RPMI7951 (cell line): ENCODE results near the gene PLCH1. TPM values are rescaled to one million over a fixed set of nuclear protein-coding genes. Genes with fewer than 3 reads are reported as not detected.

Experiments
- DNase-seq: peaks from one replicate; pipeline ENCODE4 v3.0.0-alpha.2; 2012; ENCODE audit warnings: low read depth
- total RNA-seq: library from RNA; depleted of rRNA; stranded (reverse); fragments of >200 nt; shearing (Covaris generic); gene quantifications from 2 replicates; pipeline ENCODE4 v1.2.3, GENCODE V29; 2014; rRNA removed

Gene PLCH1
- total RNA-seq, 1 experiment from 2014 or later, result 0.60 TPM

GRCh38 chr3:155347901-155348300 lies 397.0 kb downstream of the PLCH1 start:
- no peak for DNase-seq

GRCh38 chr3:155342344-155342743 lies 402.5 kb downstream of the PLCH1 start:
- DNase-seq, result no peak

- no peak for DNase-seq
Observed at GRCh38 chr3:155339052-155339451, 405.8 kb downstream of the PLCH1 start.

GRCh38 chr3:155335724-155336354 lies 409.0 kb downstream of the PLCH1 start:
- DNase-seq, result no peak

- no peak for DNase-seq
Observed at GRCh38 chr3:155334914-155335723, 409.8 kb downstream of the PLCH1 start.

- no peak for DNase-seq
Observed at GRCh38 chr3:155334215-155334913, 410.5 kb downstream of the PLCH1 start.

DNA sequence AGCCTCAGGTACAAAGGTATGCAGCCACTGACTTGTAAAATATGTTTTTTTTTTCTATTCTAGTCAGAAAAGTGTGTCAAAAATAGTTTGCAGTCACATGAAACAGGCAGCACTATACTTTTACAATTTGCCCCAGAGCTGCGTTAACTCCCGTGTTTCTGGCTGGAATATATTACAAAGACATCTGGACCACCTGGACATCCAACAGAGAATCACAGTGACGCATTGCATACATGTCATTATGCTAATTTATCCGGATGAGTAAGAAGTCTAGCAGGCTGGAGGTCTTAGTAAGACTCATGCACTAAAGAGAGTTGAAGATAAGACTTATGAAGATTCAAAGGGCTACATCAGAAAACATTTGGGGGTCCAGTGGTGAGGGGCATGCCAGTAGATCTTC lies 412.2 kb downstream of the PLCH1 start:
- peak; percentile 36 for DNase-seq

GRCh38 chr3:155331078-155331477 lies 413.8 kb downstream of the PLCH1 start:
- no peak for DNase-seq

DNA sequence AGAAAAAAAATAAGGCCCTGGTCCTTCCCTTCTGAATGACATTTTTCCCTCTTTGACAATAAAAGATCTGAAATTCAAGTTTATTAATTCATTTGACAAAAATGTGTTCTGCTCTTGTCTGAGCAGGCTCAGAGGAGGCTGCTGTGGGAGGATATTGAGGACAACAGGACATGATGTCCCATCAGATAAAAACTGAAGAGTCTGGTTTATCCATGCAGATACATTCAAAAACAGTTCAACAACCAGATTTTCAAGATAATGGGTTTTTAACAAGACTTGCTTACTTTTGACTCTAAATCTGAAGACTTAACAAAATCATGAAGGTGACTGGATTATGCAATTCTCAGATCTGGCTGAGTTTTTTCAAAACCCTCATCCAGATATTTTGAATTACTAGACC lies 414.5 kb downstream of the PLCH1 start:
- no peak for DNase-seq

DNA sequence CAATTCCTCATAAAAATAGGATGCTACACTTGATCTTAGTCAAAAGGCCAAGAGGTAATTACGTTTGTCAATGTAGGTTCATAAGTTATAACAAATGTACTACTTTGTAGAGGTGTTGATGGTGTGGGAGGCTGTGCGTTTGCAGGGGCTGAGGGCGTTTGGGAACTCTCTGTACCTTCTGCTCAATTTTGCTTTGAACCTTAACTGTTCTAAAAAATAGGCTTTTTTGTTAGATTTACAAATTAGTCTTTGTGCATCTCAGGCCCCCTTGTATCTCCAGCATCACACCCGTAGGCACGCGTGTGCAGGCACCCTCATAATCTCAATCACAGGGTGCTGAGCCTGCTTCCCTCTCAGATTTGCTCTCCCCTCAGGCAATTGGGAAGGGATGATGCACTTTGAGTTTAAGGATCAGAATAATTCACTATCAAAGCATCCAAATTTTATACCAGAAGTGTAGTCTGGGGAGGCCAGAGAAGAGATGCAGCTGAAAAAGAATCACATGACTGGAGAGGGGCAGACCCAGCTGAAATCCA lies 415.3 kb downstream of the PLCH1 start:
- no peak for DNase-seq

DNA sequence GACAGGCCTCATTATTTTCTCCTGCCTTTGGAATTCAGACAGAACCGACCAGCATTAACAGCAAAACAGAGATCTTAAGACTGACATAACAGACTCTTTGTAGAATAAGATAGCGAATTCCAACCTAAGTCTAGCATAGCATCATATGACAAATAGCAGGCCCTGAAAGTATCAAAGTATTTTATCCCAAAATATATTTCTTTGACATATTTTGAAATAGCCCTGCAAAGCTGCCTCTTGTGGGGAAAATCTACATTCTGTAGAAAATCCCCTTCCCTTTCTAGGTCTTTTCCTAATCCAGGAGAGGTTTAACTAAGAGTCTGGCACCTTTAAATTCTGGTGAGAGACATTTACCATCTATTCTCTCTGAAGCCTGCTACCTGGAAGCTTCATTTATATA lies 417.0 kb downstream of the PLCH1 start:
- DNase-seq, result no peak

- no peak for DNase-seq
Observed at GRCh38 chr3:155327430-155327829, 417.4 kb downstream of the PLCH1 start.

GRCh38 chr3:155326901-155327300 lies 418.0 kb downstream of the PLCH1 start:
- DNase-seq, result no peak

DNA sequence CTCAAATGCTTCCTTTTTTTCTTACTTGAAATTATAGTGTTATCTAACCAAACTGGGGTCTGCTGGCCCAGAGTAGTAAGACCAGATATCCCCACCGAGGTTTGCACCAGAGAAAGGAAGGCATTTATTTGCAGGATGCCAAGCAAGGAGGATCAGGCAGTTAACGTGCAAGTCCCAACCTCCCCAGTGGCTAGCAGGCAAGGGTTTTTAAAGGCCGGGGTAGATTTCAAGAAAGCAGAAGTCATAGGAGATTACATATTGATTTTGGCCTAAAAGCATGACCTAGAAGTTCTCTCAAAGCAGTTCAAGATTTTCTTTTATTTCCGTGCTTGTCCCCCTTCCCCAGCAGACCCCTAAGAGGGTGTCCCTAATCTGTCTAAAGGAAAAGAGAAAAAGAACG lies 418.6 kb downstream of the PLCH1 start:
- DNase-seq, result no peak

Other genes starting within 250 kb of the PLCH1 start
- gene C3orf33, start 61.2 kb upstream of the PLCH1 start, total RNA-seq, result 0.68 and 1.3 TPM in 2 replicates
- 32.8 and 45.4 TPM in 2 replicates for gene SLC33A1, start 109.4 kb upstream of the PLCH1 start, total RNA-seq
- 58.1 and 89.0 TPM in 2 replicates for gene GMPS, start 125.6 kb upstream of the PLCH1 start, total RNA-seq